Sigmoid colon (tissue), 4 donors: ENCODE data around the gene SLC10A2.

Experiments used
- CTCF ChIP-seq, 4 experiments: fragments of 450-650 bp in 3 of 4; fragments of 200-600 bp in 1 of 4; IDR thresholded peaks; one replicate each; pipeline ENCODE4 v1.5.1; 2016 to 2019; ENCODE audit warnings: antibody characterized with exemption in 4 of 4, mild to moderate bottlenecking in 3 of 4, moderate library complexity in 2 of 4
- EP300 ChIP-seq, 4 donors: sonication (generic); formaldehyde crosslinking; IDR thresholded peaks; one replicate each; pipeline ENCODE4 v1.6.1; 2017; ENCODE audit warnings: antibody characterized with exemption in 4 of 4
- POLR2A ChIP-seq, 2 donors: fragments of 450-650 bp; IDR thresholded peaks; one replicate each; pipeline ENCODE4 v1.6.1; 2016; ENCODE audit warnings: antibody characterized with exemption in 2 of 2, mild to moderate bottlenecking in 2 of 2, moderate library complexity in 2 of 2
- POLR2AphosphoS5 ChIP-seq, 4 donors: sonication (generic); formaldehyde crosslinking; IDR thresholded peaks; one replicate each; pipeline ENCODE4 v1.6.1; 2017; ENCODE audit warnings: antibody characterized with exemption in 4 of 4

- TF ChIP-seq CTCF (IDR thresholded peaks at IDR 0.05) (no peak), POLR2AphosphoS5 (IDR thresholded peaks at IDR 0.05) (no peak), POLR2A (IDR thresholded peaks at IDR 0.05) (no peak), EP300 (IDR thresholded peaks at IDR 0.05) (no peak)
Observed at GRCh38 chr13:103031332-103031873, 34.8 kb downstream of the SLC10A2 start.
